H9 (cell line): ENCODE data around the gene MBOAT2. TPM values are rescaled to one million over a fixed set of nuclear protein-coding genes. Genes with fewer than 3 reads are reported as not detected.

Experiments used
- DNase-seq: peaks from one replicate; pipeline ENCODE4 v3.0.0-alpha.2; 2017
- H2AFZ ChIP-seq: one replicate; pipeline ENCODE4 v1.6.1; 2013; ENCODE audit warnings: mild to moderate bottlenecking, low read length, control low read depth, moderate library complexity
- H2AK5ac ChIP-seq: 2 replicates; pipeline ENCODE4 v1.6.1; 2013; ENCODE audit warnings: low read length, control low read depth, mixed read lengths; ENCODE audit not compliant: insufficient read length
- H2BK120ac ChIP-seq: one replicate; pipeline ENCODE4 v1.6.1; 2013; ENCODE audit warnings: low read depth, mild to moderate bottlenecking, low read length, control low read depth, inconsistent platforms; ENCODE audit not compliant: poor library complexity, severe bottlenecking
- H2BK12ac ChIP-seq: 2 replicates; pipeline ENCODE4 v1.6.1; 2013; ENCODE audit warnings: low read length, control low read depth, mixed read lengths, low read depth; ENCODE audit not compliant: insufficient read length
- H2BK15ac ChIP-seq: 2 replicates; pipeline ENCODE4 v1.6.1; 2013; ENCODE audit warnings: low read depth, low read length, control low read depth
- H2BK20ac ChIP-seq: one replicate; pipeline ENCODE4 v1.6.1; 2013; ENCODE audit warnings: low read depth, mild to moderate bottlenecking, low read length, control low read depth, inconsistent platforms; ENCODE audit not compliant: poor library complexity, severe bottlenecking
- H2BK5ac ChIP-seq: 2 replicates; pipeline ENCODE4 v1.6.1; 2013; ENCODE audit warnings: low read length, control low read depth, mixed read lengths; ENCODE audit not compliant: insufficient read length
- H3K14ac ChIP-seq: 2 replicates; pipeline ENCODE4 v1.6.1; 2013; ENCODE audit warnings: low read length, control low read depth; ENCODE audit not compliant: insufficient read depth
- H3K18ac ChIP-seq: 2 replicates; pipeline ENCODE4 v1.6.1; 2013; ENCODE audit warnings: low read depth, mild to moderate bottlenecking, mixed read lengths, low read length, control low read depth; ENCODE audit not compliant: insufficient read length
- H3K23ac ChIP-seq: 2 replicates; pipeline ENCODE4 v1.6.1; 2013; ENCODE audit warnings: low read length, control low read depth, mixed read lengths, low read depth; ENCODE audit not compliant: insufficient read length
- H3K23me2 ChIP-seq: 2 replicates; pipeline ENCODE4 v1.6.1; 2013; ENCODE audit warnings: low read depth, mild to moderate bottlenecking, mixed read lengths, low read length, control low read depth; ENCODE audit not compliant: insufficient read length, poor library complexity, severe bottlenecking
- H3K27ac ChIP-seq: 2 replicates; pipeline ENCODE4 v1.5.1; 2013; ENCODE audit warnings: low read length, control low read depth, mixed read lengths, low read depth; ENCODE audit not compliant: insufficient read length
- H3K27me3 ChIP-seq: 2 replicates; pipeline ENCODE4 v1.6.1; 2013; ENCODE audit warnings: low read length, control low read depth, inconsistent platforms; ENCODE audit not compliant: insufficient read depth
- H3K4ac ChIP-seq: 2 replicates; pipeline ENCODE4 v1.6.1; 2013; ENCODE audit warnings: low read depth, mild to moderate bottlenecking, control low read depth, inconsistent platforms, low read length, moderate library complexity
- H3K4me1 ChIP-seq: 2 replicates; pipeline ENCODE4 v1.6.1; 2013; ENCODE audit warnings: low read length, control low read depth, inconsistent platforms; ENCODE audit not compliant: insufficient read depth
- H3K4me2 ChIP-seq: 2 replicates; pipeline ENCODE4 v1.6.1; 2013; ENCODE audit warnings: low read length, control low read depth, mixed read lengths; ENCODE audit not compliant: insufficient read length, insufficient read depth
- H3K56ac ChIP-seq: 2 replicates; pipeline ENCODE4 v1.6.1; 2013; ENCODE audit warnings: low read depth, mild to moderate bottlenecking, mixed read lengths, low read length, control low read depth; ENCODE audit not compliant: insufficient read length
- H3K79me1 ChIP-seq: 2 replicates; pipeline ENCODE4 v1.6.1; 2013; ENCODE audit warnings: low read depth, mild to moderate bottlenecking, moderate library complexity, low read length, control low read depth, inconsistent platforms; ENCODE audit not compliant: insufficient read depth, poor library complexity, severe bottlenecking
- H3K79me2 ChIP-seq: 2 replicates; pipeline ENCODE4 v1.6.1; 2013; ENCODE audit warnings: low read length, control low read depth, inconsistent platforms; ENCODE audit not compliant: insufficient read depth
- H3K9ac ChIP-seq: 2 replicates; pipeline ENCODE4 v1.6.1; 2013; ENCODE audit warnings: low read length, control low read depth, mixed read lengths; ENCODE audit not compliant: insufficient read length; ENCODE audit errors: extremely low read depth
- H3K9me3 ChIP-seq: one replicate; pipeline ENCODE4 v1.6.1; 2013; ENCODE audit warnings: low read depth, low read length, inconsistent platforms; ENCODE audit not compliant: control insufficient read depth
- H3T11ph ChIP-seq: one replicate; pipeline ENCODE4 v1.6.1; 2013; ENCODE audit warnings: mild to moderate bottlenecking, low read length, control low read depth, inconsistent platforms
- H4K20me1 ChIP-seq: one replicate; pipeline ENCODE4 v1.6.1; 2013; ENCODE audit not compliant: control insufficient read depth, insufficient read length, insufficient read depth
- H4K5ac ChIP-seq: 2 replicates; pipeline ENCODE4 v1.6.1; 2013; ENCODE audit warnings: low read depth, mild to moderate bottlenecking, mixed read lengths, low read length, control low read depth; ENCODE audit not compliant: insufficient read length
- H4K8ac ChIP-seq: replicated peaks from 2 replicates; pipeline ENCODE4 v1.6.1; 2013; ENCODE audit warnings: low read length, control low read depth, mixed read lengths, low read depth; ENCODE audit not compliant: insufficient read length
- H4K91ac ChIP-seq: 2 replicates; pipeline ENCODE4 v1.6.1; 2013; ENCODE audit warnings: low read depth, mild to moderate bottlenecking, moderate library complexity, mixed read lengths, low read length, control low read depth; ENCODE audit not compliant: insufficient read length
- H3K27ac Mint-ChIP-seq, 3 experiments: 2 replicates in 2 of 3; 3 replicates in 1 of 3; pipeline ENCODE4 v1.8.0; 2020 to 2021; ENCODE audit warnings: mixed read lengths in 3 of 3, mild to moderate bottlenecking in 1 of 3, moderate library complexity in 1 of 3
- H3K27me3 Mint-ChIP-seq: 2 replicates; pipeline ENCODE4 v1.8.0; 2021; ENCODE audit warnings: low read depth, mild to moderate bottlenecking, moderate library complexity, mixed read lengths
- H3K36me3 Mint-ChIP-seq, 3 experiments: 2 replicates in 2 of 3; 3 replicates in 1 of 3; pipeline ENCODE4 v1.8.0; 2020 to 2021; ENCODE audit warnings: low read depth in 3 of 3, mixed read lengths in 3 of 3; ENCODE audit not compliant: insufficient read depth in 1 of 3
- H3K4me1 Mint-ChIP-seq, 2 experiments: 2 replicates each; pipeline ENCODE4 v1.8.0; 2020; ENCODE audit warnings: mixed read lengths in 2 of 2
- H3K4me3 Mint-ChIP-seq, 2 experiments: 2 replicates in 1 of 2; 3 replicates in 1 of 2; pipeline ENCODE4 v1.8.0; 2020 to 2021; ENCODE audit warnings: mild to moderate bottlenecking in 2 of 2, mixed read lengths in 2 of 2, moderate library complexity in 1 of 2
- H3K9me3 Mint-ChIP-seq, 2 experiments: 2 replicates in 1 of 2; 3 replicates in 1 of 2; pipeline ENCODE4 v1.8.0; 2020; ENCODE audit warnings: mild to moderate bottlenecking in 2 of 2, mixed read lengths in 2 of 2, moderate library complexity in 1 of 2
- CTCF ChIP-seq: fragments of 200-600 bp; sonication (generic); conservative IDR thresholded peaks from 3 replicates; pipeline ENCODE4 v1.8.0; 2021; ENCODE audit warnings: antibody characterized with exemption, mild to moderate bottlenecking
- WGBS: extraction: QIAGEN DNeasy Blood & Tissue Kit; methylation state at CpG from one replicate; pipeline ENCODE4 v1.1.7; 2013; ENCODE audit warnings: missing lambda C conversion rate, low lambda C conversion rate, mixed read lengths; ENCODE audit not compliant: insufficient read length; ENCODE audit errors: extremely low coverage; 5-methylcytosine and 5-hydroxymethylcytosine counted together
- total RNA-seq: library from RNA; stranded (reverse); gene quantifications from 2 replicates; pipeline ENCODE4 v1.2.1, GENCODE V29; 2021

Gene MBOAT2
- total RNA-seq, 1 experiment from 2014 or later = 20.2 TPM

- Histone ChIP-seq H2AFZ (no peak overlapping the region), H3K4me2 (no peak overlapping the region), H3K18ac (no peak overlapping the region), H3K27me3 (no peaks in the 10 kb centered on the region), H3K9ac (no peak overlapping the region), H3K23me2 (no peaks in the 10 kb centered on the region), H4K91ac (no peak overlapping the region), H3K79me2 (no peaks in the 10 kb centered on the region), H3K9me3 (no peaks in the 10 kb centered on the region), H2BK20ac (no peak overlapping the region), H2BK15ac (no peak overlapping the region), H3K14ac (no peak overlapping the region), H4K20me1 (no peaks in the 10 kb centered on the region), H3K79me1 (no peaks in the 10 kb centered on the region), H4K8ac (no peak overlapping the region), H2BK5ac (no peak overlapping the region), H3K4me1 (no peaks in the 10 kb centered on the region), H3K23ac (no peak overlapping the region), H3K27ac (no peak overlapping the region), H2AK5ac (no peak overlapping the region), H3T11ph (no peak overlapping the region), H3K56ac (no peak overlapping the region), H2BK120ac (no peak overlapping the region), H2BK12ac (no peak overlapping the region), H4K5ac (no peak overlapping the region), H3K4ac (no peak overlapping the region)
- Mint-ChIP-seq H3K4me3 (no peak overlapping the region), H3K27ac (no peak overlapping the region), H3K9me3 (no peaks in the 10 kb centered on the region), H3K27me3 (peaks cover 2% of the 10 kb centered on the region), H3K4me1 (no peaks in the 10 kb centered on the region), H3K36me3 (no peaks in the 10 kb centered on the region)
- no peak for DNase-seq
- no CpG with 5 or more reads among the region's 6 CpGs for WGBS
- TF ChIP-seq CTCF = no peak
These were observed 13.9 kb upstream of the MBOAT2 start for GRCh38 chr2:9017411-9017810.
